GM20431 (cell line): ENCODE data around the gene IDS.
"Not testable (repeated sequence)": the region's sequence is repeated elsewhere in the genome, so short reads cannot be mapped to it uniquely, and the experiment has no call there.

Experiments
- in situ Hi-C: fragments of 300-500 bp; cut with MseI, MboI; formaldehyde crosslinking; loops from one replicate; pipeline ENCODE4 v1.15.0; 2020; ENCODE audit warnings: low sequenced_read_pairs; ENCODE audit not compliant: unreplicated experiment

IDS gene, protein sequence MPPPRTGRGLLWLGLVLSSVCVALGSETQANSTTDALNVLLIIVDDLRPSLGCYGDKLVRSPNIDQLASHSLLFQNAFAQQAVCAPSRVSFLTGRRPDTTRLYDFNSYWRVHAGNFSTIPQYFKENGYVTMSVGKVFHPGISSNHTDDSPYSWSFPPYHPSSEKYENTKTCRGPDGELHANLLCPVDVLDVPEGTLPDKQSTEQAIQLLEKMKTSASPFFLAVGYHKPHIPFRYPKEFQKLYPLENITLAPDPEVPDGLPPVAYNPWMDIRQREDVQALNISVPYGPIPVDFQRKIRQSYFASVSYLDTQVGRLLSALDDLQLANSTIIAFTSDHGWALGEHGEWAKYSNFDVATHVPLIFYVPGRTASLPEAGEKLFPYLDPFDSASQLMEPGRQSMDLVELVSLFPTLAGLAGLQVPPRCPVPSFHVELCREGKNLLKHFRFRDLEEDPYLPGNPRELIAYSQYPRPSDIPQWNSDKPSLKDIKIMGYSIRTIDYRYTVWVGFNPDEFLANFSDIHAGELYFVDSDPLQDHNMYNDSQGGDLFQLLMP

DNA sequence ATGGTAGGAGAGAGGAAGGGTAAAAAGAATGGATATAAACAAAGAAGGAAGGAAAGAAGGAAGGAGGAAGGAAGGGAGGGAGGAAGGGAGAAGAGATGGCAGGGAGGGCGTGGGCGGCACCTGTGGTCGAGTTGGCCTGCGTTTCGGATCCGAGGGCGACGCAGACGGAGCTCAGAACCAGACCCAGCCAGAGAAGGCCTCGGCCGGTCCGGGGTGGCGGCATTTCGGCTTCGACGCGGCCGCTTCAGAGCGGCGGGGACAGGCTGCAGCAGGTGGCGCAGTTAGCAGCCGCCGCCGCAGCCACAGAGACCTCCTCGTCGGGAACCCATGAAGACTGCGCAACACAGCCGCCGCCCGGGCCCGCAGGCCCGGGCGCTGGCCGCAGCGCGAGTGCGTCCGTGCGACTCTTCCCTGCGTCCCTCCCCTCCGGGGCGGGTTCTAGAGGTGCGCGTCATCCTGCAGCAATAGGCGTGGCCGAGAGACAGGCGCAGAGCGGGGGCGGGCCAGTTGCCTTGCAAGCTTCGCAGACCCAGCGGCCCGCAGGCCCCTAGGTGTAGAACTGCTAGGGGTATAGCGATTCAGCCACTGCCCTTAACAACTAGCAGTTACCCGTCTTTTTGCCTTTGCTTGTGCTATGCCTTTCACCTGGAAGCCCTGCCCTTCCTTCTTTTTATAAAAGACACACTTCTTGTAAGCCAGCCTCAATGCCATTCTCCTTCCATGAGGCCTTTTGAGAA is at the start of gene IDS:
IDS (minus strand) TSS at position 392 of the 737 bp plus-strand sequence; CDS start at position 223, 169 bp downstream.
- in situ Hi-C loops = loop anchor here (25.0 kb wide), 1 partner anchor 132 kb away; the partner anchor contains the start of gene TMEM185A

DNA sequence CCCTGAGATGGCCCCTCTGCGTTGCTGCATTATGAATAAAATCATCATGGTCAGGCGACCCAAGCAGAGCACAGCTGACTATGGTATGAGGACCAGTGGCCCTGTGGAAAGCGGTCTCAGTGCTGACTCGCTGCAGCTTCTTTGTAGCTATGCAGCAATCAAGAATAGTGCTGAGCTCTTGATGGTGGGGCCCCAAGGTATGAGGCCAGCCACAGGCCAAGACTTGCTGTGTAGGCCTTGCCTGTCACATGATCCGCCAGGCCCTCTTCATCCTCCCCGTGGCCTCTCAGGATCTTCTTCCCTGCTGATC is 46.8 kb upstream of the IDS start:
- in situ Hi-C loops = not testable (repeated sequence)

DNA sequence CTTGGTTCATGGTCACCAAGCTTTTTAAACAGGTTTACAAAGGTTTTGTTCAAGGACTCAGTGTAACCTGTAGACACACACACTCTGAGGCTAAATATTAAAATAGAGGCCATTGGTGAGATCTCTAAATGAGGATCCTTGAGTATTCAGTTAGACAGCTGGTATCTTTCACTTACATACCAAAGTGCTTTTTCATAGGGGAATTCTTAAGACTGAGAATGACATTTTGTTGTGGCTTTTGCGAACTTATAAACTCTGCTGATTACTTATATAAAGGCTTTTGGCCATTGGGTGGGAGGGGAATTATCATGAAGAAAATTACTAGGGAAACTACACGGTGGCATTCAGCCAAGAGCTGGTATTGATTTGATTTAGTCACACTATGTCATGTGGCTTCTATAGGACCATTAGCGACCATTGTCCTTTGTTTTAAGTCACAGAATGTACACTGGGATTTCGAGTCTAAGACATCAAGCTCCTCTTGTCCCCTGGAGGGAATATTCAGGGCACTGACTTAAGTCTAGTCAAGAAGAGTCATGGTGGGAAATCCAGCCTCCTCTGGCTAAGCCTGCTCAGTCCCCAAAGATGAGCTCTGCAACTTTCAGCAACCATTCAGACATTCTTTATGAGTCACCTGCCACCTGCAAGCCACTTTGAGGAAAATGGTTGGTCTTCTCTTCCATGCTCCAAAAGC is 46.3 kb upstream of the IDS start:
- in situ Hi-C loops = not testable (repeated sequence)

DNA sequence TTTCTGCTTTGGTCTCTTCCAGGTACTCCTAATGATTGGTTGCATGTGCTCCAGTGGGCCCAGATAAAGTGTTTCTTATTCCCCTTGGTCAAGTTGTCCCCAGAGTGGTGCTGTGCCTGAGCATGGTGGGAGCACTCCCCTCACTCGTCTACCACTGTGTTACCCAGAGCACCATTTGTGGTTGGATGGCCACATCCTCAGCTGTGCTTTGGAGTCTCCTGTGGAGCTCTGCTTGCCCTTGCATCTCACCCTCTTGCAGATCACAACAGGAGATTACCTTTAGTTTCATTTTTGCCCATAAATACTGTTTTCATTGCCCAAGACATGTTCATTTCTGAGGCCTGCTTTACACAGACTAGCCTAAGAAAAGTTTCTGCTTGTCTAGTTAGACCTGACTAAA is 45.3 kb upstream of the IDS start:
- in situ Hi-C loops = not testable (repeated sequence)

DNA sequence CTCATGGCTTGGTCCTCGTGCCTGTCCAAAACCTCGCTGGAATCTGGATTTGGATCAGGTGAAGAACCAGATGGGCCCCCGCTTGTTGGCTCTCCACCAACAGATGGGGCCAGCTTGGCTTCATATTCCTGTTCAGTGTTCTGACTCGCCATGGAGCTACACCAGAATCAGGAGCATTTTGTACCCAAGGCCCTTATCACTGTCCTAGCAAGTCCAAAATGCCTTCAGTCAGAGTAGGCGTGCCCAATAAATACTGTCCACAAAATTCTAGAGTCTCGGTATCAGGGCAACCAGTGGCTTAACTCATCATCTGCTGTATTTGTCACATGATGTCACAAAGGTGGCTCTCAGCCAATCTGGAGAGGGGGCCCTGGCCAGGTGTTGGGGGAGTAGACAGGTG is 44.6 kb upstream of the IDS start, which contains the start of gene HSFX3:
HSFX3 (minus strand) TSS at position 224 of the 400 bp plus-strand sequence; CDS start at position 152, 72 bp downstream.
- in situ Hi-C loops = not testable (repeated sequence)

DNA sequence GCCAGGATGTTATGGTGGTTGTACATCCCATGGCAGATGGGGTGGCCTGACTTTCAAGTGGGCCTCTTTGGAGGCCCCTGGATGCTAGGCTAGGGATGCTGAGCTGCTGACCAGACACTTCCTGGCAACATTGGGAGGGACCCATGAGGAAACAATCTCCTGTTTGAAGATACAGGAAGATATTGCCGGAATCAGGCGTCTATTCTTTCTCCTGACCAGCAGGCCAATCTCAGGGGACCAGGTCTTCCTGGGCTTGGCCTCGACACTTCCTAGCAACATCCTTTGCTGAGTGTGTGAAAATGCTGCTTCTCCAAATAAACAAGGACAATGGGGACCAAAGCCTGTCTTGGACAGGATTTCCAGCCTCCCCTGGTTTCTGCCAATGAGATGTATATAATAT is 42.7 kb upstream of the IDS start:
- in situ Hi-C loops = not testable (repeated sequence)

DNA sequence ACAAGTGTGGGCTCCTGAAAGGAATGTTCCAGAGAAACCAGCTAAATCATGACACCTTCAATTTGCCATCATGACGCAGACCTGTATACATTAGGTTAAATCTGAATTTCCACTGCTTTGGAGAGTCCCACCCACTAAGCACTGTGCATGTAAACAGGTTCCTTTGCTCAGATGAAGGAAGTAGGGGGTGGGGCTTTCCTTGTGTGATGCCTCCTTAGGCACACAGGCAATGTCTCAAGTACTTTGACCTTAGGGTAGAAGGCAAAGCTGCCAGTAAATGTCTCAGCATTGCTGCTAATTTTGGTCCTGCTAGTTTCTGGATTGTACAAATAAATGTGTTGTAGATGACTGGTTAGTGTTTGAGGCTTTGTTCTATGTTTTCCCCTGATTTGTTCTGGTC is 41.9 kb upstream of the IDS start:
- in situ Hi-C loops = not testable (repeated sequence)

DNA sequence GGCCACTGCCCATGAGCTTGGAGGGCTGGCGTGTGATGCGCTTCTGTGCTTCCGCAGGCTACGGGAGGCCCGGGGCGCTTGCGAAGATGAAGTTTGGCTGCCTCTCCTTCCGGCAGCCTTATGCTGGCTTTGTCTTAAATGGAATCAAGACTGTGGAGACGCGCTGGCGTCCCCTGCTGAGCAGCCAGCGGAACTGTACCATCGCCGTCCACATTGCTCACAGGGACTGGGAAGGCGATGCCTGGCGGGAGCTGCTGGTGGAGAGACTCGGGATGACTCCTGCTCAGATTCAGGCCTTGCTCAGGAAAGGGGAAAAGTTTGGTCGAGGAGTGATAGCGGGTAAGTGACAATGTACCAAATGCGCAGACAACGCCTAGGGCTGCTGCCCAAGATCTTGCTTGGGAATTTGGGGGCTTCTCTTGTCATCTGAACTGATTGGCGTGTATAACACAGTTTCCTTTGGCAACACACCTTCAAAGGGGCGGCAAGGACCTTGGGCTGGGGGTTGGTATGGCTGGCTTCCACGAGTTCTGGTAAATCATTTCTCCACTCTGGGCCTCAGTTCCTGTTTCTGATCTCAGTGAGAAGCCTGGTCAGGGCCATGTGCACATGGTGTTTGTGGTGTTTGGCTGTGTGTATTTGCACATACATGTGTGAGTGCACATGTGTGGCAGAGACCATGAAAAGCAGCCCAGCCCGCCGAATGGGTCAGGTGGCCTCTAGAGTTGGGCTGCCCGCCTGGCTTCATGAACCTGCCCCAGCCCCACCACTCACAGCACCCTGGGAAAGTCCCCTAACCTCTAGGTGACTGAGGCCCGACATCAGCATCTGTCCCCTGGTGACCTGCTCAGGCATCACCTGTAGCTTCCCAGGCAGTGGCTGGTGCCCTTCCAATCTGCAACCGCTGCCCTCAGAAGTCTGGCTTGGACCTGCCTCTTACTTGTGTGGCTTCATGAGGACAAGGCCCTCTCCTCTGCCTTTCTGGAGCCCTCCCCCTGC is 40.7 kb upstream of the IDS start:
- in situ Hi-C loops = not testable (repeated sequence)

DNA sequence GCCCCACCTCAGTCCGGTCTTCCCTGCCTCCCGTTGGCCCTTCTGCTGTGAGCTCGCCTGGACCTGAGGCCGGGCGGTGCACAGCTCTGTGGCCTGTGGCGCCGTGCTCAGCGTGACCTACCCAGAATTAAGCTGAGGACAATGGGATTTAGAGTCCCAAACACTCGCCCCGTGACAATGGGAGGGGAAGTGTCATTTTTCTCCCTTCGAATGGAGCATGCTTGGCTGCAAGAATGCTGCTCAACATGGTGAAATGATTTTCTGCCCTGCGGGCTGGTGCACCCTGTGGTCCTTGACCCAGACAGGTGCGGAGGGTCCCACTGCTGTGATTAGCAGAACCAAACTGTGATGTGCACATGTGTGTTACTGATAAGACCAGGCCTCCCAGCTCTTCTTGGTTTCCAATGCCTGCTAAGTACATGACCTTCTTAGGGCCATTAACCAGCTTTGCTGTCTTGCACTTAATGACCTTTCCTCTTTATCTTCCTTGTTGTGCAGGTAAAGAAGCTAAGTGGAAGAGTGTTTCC is 36.5 kb upstream of the IDS start:
- in situ Hi-C loops = no loop called here

DNA sequence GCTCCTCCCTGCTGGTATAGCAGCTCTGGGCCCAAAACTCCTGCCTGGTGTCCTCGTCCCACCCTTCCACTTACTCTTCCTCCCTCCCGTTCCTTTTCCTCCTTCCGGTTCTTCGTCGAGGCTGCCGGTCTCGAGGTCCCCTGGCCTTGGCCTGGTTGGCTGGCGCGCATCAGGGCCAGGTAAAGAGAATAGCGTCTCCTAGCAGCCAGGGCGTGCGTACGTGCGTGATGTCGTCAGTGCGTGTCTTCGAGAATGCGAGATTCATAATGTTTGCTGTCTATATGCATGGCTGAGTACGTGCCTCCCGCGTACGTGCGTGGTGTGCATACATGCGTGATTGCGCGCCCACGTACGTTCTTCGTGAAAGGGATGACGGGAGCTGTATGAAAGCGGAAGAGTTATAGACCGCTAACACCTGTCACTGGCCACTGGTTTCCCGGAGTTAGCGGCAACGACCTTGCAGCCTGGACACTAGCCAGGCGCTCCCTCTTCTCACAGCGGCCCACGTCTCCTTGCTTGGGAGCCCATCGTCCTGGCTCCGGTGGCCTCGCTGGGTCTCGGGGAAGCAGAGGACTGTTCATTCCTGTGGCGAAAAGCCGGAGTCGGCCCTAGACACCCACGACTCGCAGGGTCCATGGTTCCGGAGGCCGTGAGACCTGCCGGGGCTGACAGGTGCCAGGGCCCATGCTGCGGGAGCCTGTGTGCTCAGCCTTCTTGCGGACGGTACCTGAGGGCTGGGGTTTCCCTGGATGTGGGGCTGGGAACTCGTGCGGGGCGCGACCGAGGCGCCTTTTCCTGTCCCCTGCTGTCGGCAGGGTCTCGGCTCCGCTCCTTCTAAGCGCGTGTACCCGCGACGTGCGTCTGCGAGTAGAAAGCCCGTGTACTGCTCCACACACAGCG is 35.8 kb upstream of the IDS start, which contains the start of gene EOLA1:
EOLA1 (plus strand) TSS at position 392 of the 900 bp plus-strand sequence. CDS start 4,619 bp downstream, outside the sequence.
- in situ Hi-C loops = no loop called here

DNA sequence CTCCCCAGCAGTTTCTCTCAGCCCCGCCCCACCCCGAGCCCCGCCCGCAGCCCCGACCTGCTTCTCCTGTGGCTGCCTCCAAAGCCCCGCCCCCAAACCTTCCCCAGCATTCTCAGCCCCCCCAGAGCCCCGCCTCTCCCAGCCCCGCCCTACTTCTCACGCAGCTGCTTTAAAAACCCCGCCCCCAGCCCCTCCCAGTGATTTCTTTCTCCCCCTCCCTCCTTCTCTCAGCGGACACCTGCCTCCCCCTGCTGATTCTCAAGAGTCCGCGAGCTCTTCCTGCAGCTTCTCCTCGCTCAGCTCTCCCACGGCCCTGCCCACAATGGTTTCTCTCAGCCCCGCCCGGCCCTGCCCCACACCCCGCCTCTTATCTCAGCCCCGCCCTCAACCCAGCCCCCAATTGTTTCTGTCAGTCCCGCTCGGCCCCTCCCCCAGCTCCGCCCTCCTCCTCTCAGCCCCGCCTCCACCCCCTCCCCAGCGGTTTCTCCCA is 35.1 kb upstream of the IDS start:
- in situ Hi-C loops = no loop called here

DNA sequence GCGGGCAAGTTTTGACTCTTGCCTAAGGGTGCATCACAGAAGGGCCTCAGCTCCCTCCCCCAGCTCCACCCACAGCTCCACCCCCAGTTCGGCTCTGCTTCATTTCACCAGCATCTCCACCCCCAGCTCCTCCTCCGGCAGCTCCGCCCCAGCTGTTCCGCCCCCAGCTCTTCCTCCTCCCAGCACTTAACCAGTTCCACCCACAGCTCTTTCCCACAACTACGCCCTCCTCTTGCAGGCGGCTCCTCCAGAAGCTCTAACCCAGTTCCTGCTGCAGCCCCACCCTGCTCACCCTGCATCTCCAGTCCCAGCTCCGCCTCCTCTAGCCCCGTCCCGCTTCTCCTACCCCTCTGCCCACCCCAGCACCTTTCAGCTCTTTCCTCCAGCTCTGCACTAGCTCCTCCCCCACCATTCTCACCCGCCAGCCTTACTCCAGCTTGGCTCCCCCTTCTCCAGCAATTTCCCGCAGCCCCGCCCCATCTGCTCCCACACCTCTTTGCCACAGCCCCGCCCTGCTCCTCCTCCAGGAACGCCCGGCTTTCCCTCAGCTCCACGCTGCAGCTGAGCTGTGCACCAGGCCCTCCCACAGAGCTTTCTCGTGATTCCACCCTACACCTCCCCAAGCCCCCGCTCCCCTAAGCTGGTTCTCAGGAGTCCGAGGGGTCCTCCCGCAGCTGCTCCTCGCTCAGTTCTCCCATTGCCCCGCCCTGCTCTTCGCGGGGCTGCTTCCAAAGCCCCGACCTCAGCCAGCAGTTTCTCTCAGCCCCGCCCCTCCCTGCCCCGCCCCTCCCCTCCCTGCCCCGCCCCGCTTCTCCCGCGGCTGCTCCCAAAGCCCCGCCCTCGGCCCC is 34.4 kb upstream of the IDS start:
- in situ Hi-C loops = no loop called here

DNA sequence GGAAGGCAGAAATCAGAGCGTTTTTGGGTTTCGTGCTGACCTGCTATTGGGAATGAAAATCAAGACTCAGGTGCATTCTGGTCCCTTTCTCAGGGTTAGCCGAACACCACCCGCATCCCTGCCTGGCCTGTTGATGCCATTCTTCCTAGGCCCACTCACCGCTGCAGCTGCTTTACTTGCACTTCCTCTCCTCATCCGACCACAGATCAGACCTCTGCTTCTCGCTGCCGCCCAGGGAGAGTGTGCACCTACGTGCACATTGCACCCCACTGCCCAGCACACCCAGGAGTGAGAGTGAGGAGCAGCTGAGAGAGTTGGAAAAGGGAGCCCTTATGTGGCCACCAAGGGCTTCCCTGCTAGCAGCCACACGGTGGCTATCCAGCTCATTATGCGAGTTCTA is 32.4 kb upstream of the IDS start:
- in situ Hi-C loops = not testable (repeated sequence)

DNA sequence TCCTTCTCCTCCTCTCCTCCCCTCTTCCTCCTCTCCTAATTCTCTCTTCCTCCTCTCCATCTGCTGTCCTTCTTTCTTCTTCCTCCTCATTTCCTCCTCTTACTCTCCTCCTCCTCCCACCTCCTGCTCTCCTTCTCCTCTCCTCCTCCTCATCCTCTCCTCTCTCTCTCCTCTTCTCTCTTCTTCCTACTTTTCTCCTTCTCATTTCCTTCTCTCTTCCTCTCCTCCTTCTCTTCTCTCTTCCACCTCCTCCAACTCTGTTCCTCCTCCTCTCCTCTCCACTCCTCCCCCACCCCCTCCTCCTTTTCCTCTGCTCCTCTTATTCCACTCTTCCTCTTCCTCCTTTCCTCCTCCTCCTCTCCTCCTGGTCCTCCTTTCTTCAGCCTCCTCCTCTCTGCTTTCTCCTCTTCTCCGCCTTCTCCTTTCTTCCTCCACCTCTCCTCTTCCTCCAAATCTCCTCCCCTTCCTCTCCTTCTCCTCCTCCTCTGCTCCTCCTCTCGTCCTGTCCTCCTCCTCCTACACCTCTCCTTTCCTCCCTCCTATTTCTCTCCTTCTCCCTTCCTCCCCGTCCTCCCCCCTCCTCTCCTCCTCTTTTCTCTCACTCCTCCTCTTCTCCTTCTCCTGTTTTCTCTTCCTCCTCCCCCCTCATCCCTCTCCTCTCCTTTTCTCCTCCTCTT is 30.0 kb upstream of the IDS start:
- in situ Hi-C loops = not testable (repeated sequence)

DNA sequence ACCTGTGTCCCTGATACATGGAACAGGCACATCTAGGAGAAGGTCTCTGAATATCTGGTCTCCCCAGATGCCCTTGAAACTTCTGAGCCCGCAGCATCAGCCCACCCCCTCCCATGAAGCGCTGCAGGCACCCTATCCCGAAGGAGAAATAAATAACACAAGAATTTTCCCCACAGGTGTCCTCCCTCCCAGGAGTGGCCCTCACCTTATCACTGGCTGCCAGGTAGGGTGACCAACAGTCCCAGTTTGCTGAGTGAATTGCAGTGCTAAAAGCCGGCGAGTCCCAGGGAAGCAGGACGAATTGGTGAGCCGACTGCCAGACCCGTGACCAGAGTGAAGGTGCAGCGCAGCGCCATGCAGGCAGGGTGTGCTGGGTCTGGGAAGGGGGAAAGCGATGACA is 28.9 kb upstream of the IDS start:
- in situ Hi-C loops = not testable (repeated sequence)

DNA sequence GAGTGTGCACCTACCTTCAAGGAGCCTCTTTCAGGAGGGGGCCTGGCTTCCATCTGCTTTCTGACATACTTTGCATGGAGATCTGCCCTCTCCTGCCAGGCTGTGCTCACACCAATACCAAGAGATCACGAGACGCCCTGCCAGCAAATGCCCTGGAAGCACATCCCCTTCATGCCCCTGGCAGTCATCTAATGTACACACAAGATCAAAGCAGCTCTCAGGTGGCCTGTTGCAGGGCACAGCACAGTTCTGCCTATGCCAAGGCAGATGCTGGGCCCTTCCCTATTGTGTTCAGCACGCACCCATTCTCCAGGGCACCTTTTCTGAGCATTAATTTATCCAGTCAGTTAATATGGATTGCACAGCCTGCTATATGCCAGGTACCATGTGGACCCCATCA is 27.8 kb upstream of the IDS start:
- in situ Hi-C loops = not testable (repeated sequence)
